RCC 7860 (cell line): ENCODE data around the gene R3HDM4.

Source experiments
- DNase-seq: peaks from one replicate; pipeline ENCODE4 v3.0.0-alpha.2; 2015; ENCODE audit warnings: low spot score
- FAIRE-seq: peaks from 2 replicates; lab custom pipeline; 2012; peaks lifted over from hg19 to GRCh38; lab: Jason Lieb, UNC

The R3HDM4 gene

GRCh38 chr19:947707-948539 lies 34.9 kb upstream of the R3HDM4 start:
- DNase-seq (no peak), FAIRE-seq (no peak)

GRCh38 chr19:947090-947706 lies 34.2 kb upstream of the R3HDM4 start:
- no peak for DNase-seq

GRCh38 chr19:945401-946252 lies 32.6 kb upstream of the R3HDM4 start:
- no peak for DNase-seq
- no peak for FAIRE-seq

More at GRCh38 chr19:947090-947706, 34.2 kb upstream of the R3HDM4 start:
- no peak for FAIRE-seq

- DNase-seq, result no peak
- FAIRE-seq, result no peak
Observed at GRCh38 chr19:944663-945241, 31.7 kb upstream of the R3HDM4 start.

- FAIRE-seq (no peak), DNase-seq (no peak)
Observed at GRCh38 chr19:944171-944567, 31.1 kb upstream of the R3HDM4 start.

- DNase-seq, result no peak
- no peak for FAIRE-seq
Observed at GRCh38 chr19:943551-944170, 30.6 kb upstream of the R3HDM4 start.

GRCh38 chr19:942133-942645 lies 29.2 kb upstream of the R3HDM4 start:
- FAIRE-seq, result no peak
- no peak for DNase-seq

- DNase-seq, result no peak
- no peak for FAIRE-seq
Observed at GRCh38 chr19:941292-942132, 28.5 kb upstream of the R3HDM4 start.

GRCh38 chr19:940591-941291 lies 27.7 kb upstream of the R3HDM4 start:
- no peak for FAIRE-seq
- DNase-seq, result peak; percentile 78

- FAIRE-seq, result no peak
- DNase-seq, result no peak
Observed at GRCh38 chr19:939922-940321, 26.9 kb upstream of the R3HDM4 start.

GRCh38 chr19:939439-939838 lies 26.4 kb upstream of the R3HDM4 start:
- DNase-seq (no peak), FAIRE-seq (no peak)

GRCh38 chr19:938233-938923 lies 25.4 kb upstream of the R3HDM4 start:
- no peak for FAIRE-seq

GRCh38 chr19:937259-937694 lies 24.3 kb upstream of the R3HDM4 start:
- no peak for DNase-seq
- FAIRE-seq, result no peak

More at GRCh38 chr19:938233-938923, 25.4 kb upstream of the R3HDM4 start:
- DNase-seq, result no peak

GRCh38 chr19:936175-936546 lies 23.1 kb upstream of the R3HDM4 start:
- FAIRE-seq, result no peak

GRCh38 chr19:934865-935479 lies 22.0 kb upstream of the R3HDM4 start:
- no peak for DNase-seq
- FAIRE-seq, result no peak

More at GRCh38 chr19:936175-936546, 23.1 kb upstream of the R3HDM4 start:
- no peak for DNase-seq

- no peak for FAIRE-seq
- no peak for DNase-seq
Observed at GRCh38 chr19:934197-934840, 21.3 kb upstream of the R3HDM4 start.

GRCh38 chr19:933553-933882 lies 20.5 kb upstream of the R3HDM4 start:
- no peak for DNase-seq
- no peak for FAIRE-seq
